GM23248 (cell line): ENCODE data around the gene DHRS4L2.

Experiments
- EZH2 ChIP-seq: fragments of 200-600 bp; sonication (generic); IDR thresholded peaks from 2 replicates; pipeline ENCODE4 v1.6.1; 2018; ENCODE audit warnings: antibody characterized with exemption, mild to moderate bottlenecking; ENCODE audit not compliant: insufficient read depth, poor library complexity, severe bottlenecking
- EZH2phosphoT487 ChIP-seq: fragments of 200-600 bp; sonication (generic); IDR thresholded peaks from 2 replicates; pipeline ENCODE4 v1.6.1; 2018; ENCODE audit warnings: antibody characterized with exemption, moderate library complexity, mild to moderate bottlenecking, low read depth; ENCODE audit not compliant: insufficient read depth

- TF ChIP-seq EZH2phosphoT487 (0 out of 2 replicates have a peak, but pooled peaks have one; percentile 54), EZH2 (no peak)
These were observed 3.7 kb upstream of the DHRS4L2 start for GRCh38 chr14:23984891-23985602.
